K562 (cell line): ENCODE measurements around the gene LRP1B. TPM values are rescaled to one million over a fixed set of nuclear protein-coding genes. Genes with fewer than 3 reads are reported as not detected.

Experiments
- ATAC-seq: fragments of 200-7000 bp; cut with Tn5 transposase; 3 replicates; pipeline ENCODE4 v1.9.1; 2020; ENCODE audit warnings: moderate library complexity
- BruUV-seq: library from RNA; stranded (reverse); fragments of 400-500 nt; replicated peaks from 2 replicates; lab custom pipeline; 2021; lab: Mats Ljungman, UMichigan
- CTCF ChIA-PET: fragments of 300-600 bp; formaldehyde crosslinking; extraction: SDS; loops from one replicate; lab custom pipeline; 2021; ENCODE audit warnings: low intra/inter-chr PET ratio; lab: Yijun Ruan, JAX
- POLR2A ChIA-PET: fragments of 300-600, 350-650 bp; sonication (Branson Sonifier 250); formaldehyde crosslinking; extraction: SDS; loops from one replicate; lab custom pipeline; 2021; ENCODE audit warnings: antibody characterized with exemption, inconsistent platforms; lab: Yijun Ruan, JAX
- DNase-seq, 4 experiments: peaks; one replicate each; pipeline versions ENCODE4 v3.0.0 to v3.0.0-alpha.2; 2011 to 2018; ENCODE audit warnings: low spot score in 3 of 4, mixed read lengths in 3 of 4; ENCODE audit errors: extremely low read depth in 1 of 4
- FAIRE-seq: peaks from 2 replicates; lab custom pipeline; 2011; peaks lifted over from hg19 to GRCh38; lab: Jason Lieb, UNC
- H2AFZ ChIP-seq: 2 replicates; pipeline ENCODE4 v1.6.0; 2011; ENCODE audit warnings: low read depth, low read length, control low read depth, inconsistent platforms
- H3K27ac ChIP-seq: fragments of 200-600 bp; 3 replicates; pipeline ENCODE4 v1.8.0; 2011; ENCODE audit warnings: low read depth, mild to moderate bottlenecking, control low read depth, inconsistent platforms, low read length, moderate library complexity, mixed read lengths; ENCODE audit errors: extremely low read depth
- H3K27me3 ChIP-seq, 2 experiments: fragments of 300-600 bp in 1 of 2; 2 replicates in 1 of 2; 3 replicates in 1 of 2; pipeline versions ENCODE4 v1.6.0 to v1.8.0; 2011; ENCODE audit warnings: inconsistent platforms in 2 of 2, low read length in 2 of 2, mild to moderate bottlenecking in 1 of 2, mixed read lengths in 1 of 2, moderate library complexity in 1 of 2; ENCODE audit not compliant: control insufficient read depth in 2 of 2, insufficient read depth in 2 of 2
- H3K36me3 ChIP-seq: fragments of 300-600 bp; 3 replicates; pipeline ENCODE4 v1.8.0; 2011; ENCODE audit warnings: mild to moderate bottlenecking, low read length, inconsistent platforms; ENCODE audit not compliant: control insufficient read depth, insufficient read depth
- H3K4me1 ChIP-seq, 2 experiments: fragments of 200-600 bp in 1 of 2; replicated peaks in 1 of 2; 2 replicates in 1 of 2; 3 replicates in 1 of 2; pipeline versions ENCODE4 v1.5.1 to v1.8.0; 2011; ENCODE audit warnings: inconsistent platforms in 2 of 2, low read length in 2 of 2, mild to moderate bottlenecking in 1 of 2, mixed read lengths in 1 of 2, moderate library complexity in 1 of 2; ENCODE audit not compliant: control insufficient read depth in 2 of 2, insufficient read depth in 2 of 2
- H3K4me2 ChIP-seq: 2 replicates; pipeline ENCODE4 v1.6.1; 2011; ENCODE audit warnings: low read length, control low read depth, inconsistent platforms, mixed read lengths; ENCODE audit not compliant: insufficient read depth
- H3K4me3 ChIP-seq: fragments of 200-600 bp; sonication (generic), shearing (Covaris generic); 2 replicates; pipeline ENCODE4 v1.5.1; 2016; ENCODE audit warnings: control low read depth, inconsistent platforms
- H3K79me2 ChIP-seq: fragments of 200-600 bp; 3 replicates; pipeline ENCODE4 v1.8.0; 2011; ENCODE audit warnings: low read length, inconsistent platforms; ENCODE audit not compliant: control insufficient read depth, insufficient read depth
- H3K9ac ChIP-seq, 2 experiments: 2 replicates each; pipeline versions ENCODE4 v1.6.0 to v1.6.1; 2011; ENCODE audit warnings: low read depth in 2 of 2, low read length in 2 of 2, control low read depth in 1 of 2, inconsistent platforms in 1 of 2, mild to moderate bottlenecking in 1 of 2, mixed read lengths in 1 of 2; ENCODE audit not compliant: insufficient read depth in 1 of 2
- H3K9me1 ChIP-seq: one replicate; pipeline ENCODE4 v1.6.0; 2011; ENCODE audit warnings: inconsistent platforms, mild to moderate bottlenecking, low read length, moderate library complexity; ENCODE audit not compliant: control insufficient read depth, insufficient read depth
- H3K9me3 ChIP-seq: replicated peaks from 2 replicates; pipeline ENCODE4 v1.5.1; 2011; ENCODE audit warnings: low read depth, low read length, inconsistent platforms; ENCODE audit not compliant: control insufficient read depth, insufficient read depth
- H4K20me1 ChIP-seq: replicated peaks from 2 replicates; pipeline ENCODE4 v1.6.1; 2011; ENCODE audit warnings: low read length, inconsistent platforms, mixed read lengths; ENCODE audit not compliant: control insufficient read depth, insufficient read depth
- ATF4 ChIP-seq: fragments of 450-650 bp; formaldehyde crosslinking; IDR thresholded peaks from 2 replicates; pipeline ENCODE4 v1.4.0; 2022; ENCODE audit warnings: mild to moderate bottlenecking, moderate library complexity
- CUX1 ChIP-seq: fragments of 200-800 bp; sonication (Bioruptor generic); IDR thresholded peaks from 2 replicates; pipeline ENCODE4 v1.6.1; 2016; ENCODE audit warnings: missing genetic modification characterization, missing compliant biosample characterization
- EGR1 ChIP-seq: fragments of 450-650 bp; conservative IDR thresholded peaks from 2 replicates; pipeline ENCODE4 v1.6.1; 2017; ENCODE audit warnings: mild to moderate bottlenecking
- ERF ChIP-seq: fragments of 450-650 bp; formaldehyde crosslinking; IDR thresholded peaks from 2 replicates; pipeline ENCODE4 v1.4.0; 2020; ENCODE audit warnings: mild to moderate bottlenecking, mixed read lengths
- MEF2D ChIP-seq: conservative IDR thresholded peaks from 2 replicates; pipeline ENCODE4 v1.6.1; 2016; ENCODE audit warnings: low read depth, missing genetic modification characterization, missing compliant biosample characterization
- POLR2AphosphoS2 ChIP-seq: IDR thresholded peaks from 2 replicates; pipeline ENCODE4 v1.6.1; 2012; ENCODE audit warnings: low read length, improper control_type of control experiment
- PREB ChIP-seq: sonication (generic); formaldehyde crosslinking; IDR thresholded peaks from 2 replicates; pipeline ENCODE4 v1.8.1; 2023; ENCODE audit warnings: mild to moderate bottlenecking, missing genetic modification reagents
- TARDBP ChIP-seq: fragments of 450-650 bp; IDR thresholded peaks from 2 replicates; pipeline ENCODE4 v1.6.1; 2016
- TOE1 ChIP-seq, 2 experiments: fragments of 450-650 bp in 1 of 2; sonication (generic) in 1 of 2; formaldehyde crosslinking in 1 of 2; IDR thresholded peaks; 2 replicates each; pipeline versions ENCODE4 v1.7.1 to v1.8.0; 2016 to 2022; ENCODE audit warnings: borderline replicate concordance in 2 of 2, mild to moderate bottlenecking in 2 of 2, antibody characterized with exemption in 1 of 2, inconsistent platforms in 1 of 2, low read depth in 1 of 2, missing genetic modification reagents in 1 of 2, moderate library complexity in 1 of 2
- ZBTB26 ChIP-seq: fragments of 450-650 bp; formaldehyde crosslinking; IDR thresholded peaks from 2 replicates; pipeline ENCODE4 v1.4.0; 2022; ENCODE audit warnings: missing genetic modification characterization
- ZFPM2 ChIP-seq: fragments of 250-450 bp; sonication (Bioruptor Pico); IDR thresholded peaks from 2 replicates; pipeline ENCODE4 v1.5.1; 2022; ENCODE audit warnings: mild to moderate bottlenecking
- WGBS: fragments of 100-300 bp; shearing (Covaris generic); methylation state at CpG from one replicate; pipeline ENCODE4 v1.1.6; 2016; ENCODE audit warnings: low coverage, mixed read lengths; ENCODE audit not compliant: insufficient coverage; ENCODE audit errors: missing lambda C conversion rate; 5-methylcytosine and 5-hydroxymethylcytosine counted together
- in situ Hi-C: fragments of 300-500 bp; cut with MboI; formaldehyde crosslinking; loops from 4 replicates; pipeline ENCODE4 v1.15.0; 2018; ENCODE audit warnings: inconsistent platforms, mixed read lengths
- intact Hi-C: fragments of 100-400 bp; cut with micrococcal nuclease; formaldehyde crosslinking; loops from 2 replicates; pipeline ENCODE4 v1.14.2; 2022
- polyA plus RNA-seq, 8 experiments: library from polyadenylated mRNA; depleted of rRNA in 4 of 8; stranded (reverse) in 5 of 8; unstranded in 3 of 8; fragments of >200 nt; fragmentation: Nextera tagmentation in 2 of 8; fragmentation: Illumina TruSeq in 1 of 8; extraction: Ambion mirVana in 2 of 8; extraction: Trizol in 1 of 8; gene quantifications; 2 replicates each; pipeline versions ENCODE4 v1.2.1 to v1.2.3, GENCODE V29; 2011 to 2014; ENCODE audit warnings: inconsistent platforms in 1 of 8, missing spikeins in 1 of 8
- total RNA-seq, 7 experiments: library from RNA; depleted of rRNA in 6 of 7; stranded (reverse); fragments of >200 nt in 6 of 7; fragmentation: Illumina TruSeq in 2 of 7; extraction: Trizol in 2 of 7; gene quantifications; 2 replicates each; pipeline versions ENCODE4 v1.2.1 to v1.2.3, GENCODE V29; 2011 to 2021; ENCODE audit warnings: low replicate concordance in 1 of 7

LRP1B gene
- total and polyA plus RNA-seq, 9 of the 15 experiments (the other 6 are each of a cell fraction or from before 2014, with no cell fraction given), result not detected

GRCh38 chr2:141384676-141385075 is 746.1 kb downstream of the LRP1B start (continued):
- no peak for TF ChIP-seq PREB (CRISPR knock-in tag)
- no peak for TF ChIP-seq EGR1
- no peak for TF ChIP-seq TARDBP

- Histone ChIP-seq H3K4me1 (no peaks in the 10 kb centered on the region), H3K27ac (no peak overlapping the region), H3K4me3 (no peak overlapping the region), H4K20me1 (no peaks in the 10 kb centered on the region), H3K9ac (no peak overlapping the region), H2AFZ (no peak overlapping the region), H3K9me3 (no peaks in the 10 kb centered on the region), H3K36me3 (no peaks in the 10 kb centered on the region), H3K9me1 (no peaks in the 10 kb centered on the region), H3K27me3 (no peaks in the 10 kb centered on the region), H3K4me2 (no peak overlapping the region), H3K79me2 (no peaks in the 10 kb centered on the region)
- CTCF ChIA-PET, result no interaction called here
- 0% methylated on average over 1 of the region's 1 CpG for WGBS
- FAIRE-seq (no peak), DNase-seq (no peak), ATAC-seq (no peak)
- POLR2A ChIA-PET, result no interaction called here
- no TSS peak for BruUV-seq
- in situ Hi-C loops (no loop called here), intact Hi-C loops (no loop called here)
- TF ChIP-seq POLR2AphosphoS2, result no peak
- no peak for TF ChIP-seq TOE1 (IDR thresholded peaks at IDR 0.05; ENCODE audit: borderline replicate concordance)
- no peak for TF ChIP-seq TOE1 (CRISPR knock-in tag; IDR thresholded peaks at IDR 0.05; ENCODE audit: borderline replicate concordance, low read depth)
- TF ChIP-seq MEF2D (tag), result no peak
- TF ChIP-seq CUX1, result no peak
- no peak for TF ChIP-seq ZFPM2 (CRISPR knock-in tag)
- no peak for TF ChIP-seq ATF4 (CRISPR knock-in tag)
- no peak for TF ChIP-seq ZBTB26 (CRISPR knock-in tag)
- no peak for TF ChIP-seq ERF
Measured at GRCh38 chr2:141381946-141382345, 748.9 kb downstream of the LRP1B start.
